Endodermal cell (in vitro differentiated cells): ENCODE measurements around the gene ARHGAP1. TPM values are rescaled to one million over a fixed set of nuclear protein-coding genes. Genes with fewer than 3 reads are reported as not detected.

Source experiments
- DNase-seq: peaks from one replicate; pipeline ENCODE4 v3.0.0-alpha.2; 2017
- H3K27ac ChIP-seq: 2 replicates; pipeline ENCODE4 v1.5.1; 2013; ENCODE audit warnings: mild to moderate bottlenecking, low read depth, low read length, moderate library complexity
- H3K27me3 ChIP-seq: 2 replicates; pipeline ENCODE4 v1.6.1; 2013; ENCODE audit warnings: mild to moderate bottlenecking, low read length, moderate library complexity; ENCODE audit not compliant: insufficient read depth, control insufficient read depth, poor library complexity, severe bottlenecking
- H3K36me3 ChIP-seq: 2 replicates; pipeline ENCODE4 v1.7.0; 2013; ENCODE audit warnings: mild to moderate bottlenecking, low read length, moderate library complexity; ENCODE audit not compliant: control insufficient read depth, insufficient read depth
- H3K4me1 ChIP-seq: one replicate; pipeline ENCODE4 v1.7.0; 2013; ENCODE audit warnings: low read length; ENCODE audit not compliant: control insufficient read depth, insufficient read depth
- H3K4me3 ChIP-seq: 2 replicates; pipeline ENCODE4 v1.5.1; 2013; ENCODE audit warnings: mild to moderate bottlenecking, low read length, moderate library complexity
- H3K9ac ChIP-seq: 2 replicates; pipeline ENCODE4 v1.6.1; 2013; ENCODE audit warnings: mild to moderate bottlenecking, low read length, moderate library complexity; ENCODE audit not compliant: poor library complexity, severe bottlenecking; ENCODE audit errors: extremely low read depth
- H3K9me3 ChIP-seq: 2 replicates; pipeline ENCODE4 v1.6.1; 2013; ENCODE audit warnings: mild to moderate bottlenecking, low read length, moderate library complexity; ENCODE audit not compliant: control insufficient read depth
- H3K27ac Mint-ChIP-seq: 2 replicates; pipeline ENCODE4 v1.8.0; 2020; ENCODE audit warnings: mixed read lengths
- H3K27me3 Mint-ChIP-seq: 2 replicates; pipeline ENCODE4 v1.8.0; 2021; ENCODE audit warnings: mild to moderate bottlenecking, mixed read lengths; ENCODE audit not compliant: insufficient read depth
- H3K36me3 Mint-ChIP-seq: 2 replicates; pipeline ENCODE4 v1.8.0; 2020; ENCODE audit warnings: low read depth, mixed read lengths
- H3K4me1 Mint-ChIP-seq: 2 replicates; pipeline ENCODE4 v1.8.0; 2020; ENCODE audit warnings: mixed read lengths
- H3K4me3 Mint-ChIP-seq: 2 replicates; pipeline ENCODE4 v1.8.0; 2020; ENCODE audit warnings: mild to moderate bottlenecking, moderate library complexity, mixed read lengths
- H3K9me3 Mint-ChIP-seq: 2 replicates; pipeline ENCODE4 v1.8.0; 2020; ENCODE audit warnings: mild to moderate bottlenecking, mixed read lengths
- WGBS, 2 experiments: methylation state at CpG; one replicate each; pipeline versions ENCODE4 v1.1.5 to v1.1.7; 2013; ENCODE audit warnings: missing lambda C conversion rate in 2 of 2, mixed read lengths in 1 of 2; ENCODE audit not compliant: insufficient coverage in 1 of 2, insufficient read length in 1 of 2; 5-methylcytosine and 5-hydroxymethylcytosine counted together
- total RNA-seq, 2 donors: library from RNA; stranded (reverse); fragmentation: NEBNext Ultra II Directional in 1 of 2; extraction: Animal tissue kit (Norgen Biotek cat#: 25700) in 1 of 2; gene quantifications; 2 replicates in 1 of 2; 3 replicates in 1 of 2; pipeline ENCODE4 v1.2.1, GENCODE V29; 2021
- TF ChIP-seq, protein P1 (sequence below): fragments of 200-600 bp; sonication (generic); conservative IDR thresholded peaks from 2 replicates; pipeline ENCODE4 v1.5.0; 2021; ENCODE audit warnings: antibody characterized with exemption, mild to moderate bottlenecking

The ARHGAP1 gene
- total RNA-seq, 2 donors from 2014 or later = 53.4 to 56.6 TPM

DNA sequence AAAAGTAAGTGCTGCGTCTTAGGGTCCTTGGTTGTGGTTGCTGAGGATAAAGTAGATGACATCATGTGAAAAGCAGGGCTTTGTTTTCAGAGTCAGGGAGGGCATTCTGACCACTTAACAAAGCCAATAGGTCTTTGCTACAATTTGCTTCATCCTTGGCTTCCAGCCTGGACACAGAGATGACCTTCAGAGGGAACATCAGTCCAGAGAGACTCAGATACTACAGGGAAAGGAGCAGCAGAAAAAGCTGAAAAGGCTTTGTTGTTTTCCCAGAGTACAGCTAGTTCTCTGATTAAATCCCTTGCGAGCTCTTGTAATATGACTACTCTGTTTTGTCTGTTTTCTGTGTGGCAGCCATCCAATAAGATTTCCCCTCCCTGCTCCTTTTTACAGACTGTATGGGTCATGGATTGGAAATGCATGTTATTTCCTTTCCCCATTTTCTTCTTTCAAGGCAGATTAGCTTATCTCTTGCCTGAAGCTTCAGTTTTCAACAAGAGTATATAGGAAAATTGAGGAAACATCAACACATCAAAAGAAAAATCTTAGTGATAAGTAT lies 51.2 kb downstream of the ARHGAP1 start:
- H3K4me1 ChIP-seq = no peaks in the 10 kb centered on the region
- Mint-ChIP-seq H3K27ac (peak overlapping the region; percentile 14), H3K9me3 (no peaks in the 10 kb centered on the region), H3K36me3 (peaks cover 67% of the 10 kb centered on the region), H3K4me3 (no peak overlapping the region), H3K4me1 (no peaks in the 10 kb centered on the region), H3K27me3 (no peaks in the 10 kb centered on the region)
- TF ChIP-seq, protein P1, sequence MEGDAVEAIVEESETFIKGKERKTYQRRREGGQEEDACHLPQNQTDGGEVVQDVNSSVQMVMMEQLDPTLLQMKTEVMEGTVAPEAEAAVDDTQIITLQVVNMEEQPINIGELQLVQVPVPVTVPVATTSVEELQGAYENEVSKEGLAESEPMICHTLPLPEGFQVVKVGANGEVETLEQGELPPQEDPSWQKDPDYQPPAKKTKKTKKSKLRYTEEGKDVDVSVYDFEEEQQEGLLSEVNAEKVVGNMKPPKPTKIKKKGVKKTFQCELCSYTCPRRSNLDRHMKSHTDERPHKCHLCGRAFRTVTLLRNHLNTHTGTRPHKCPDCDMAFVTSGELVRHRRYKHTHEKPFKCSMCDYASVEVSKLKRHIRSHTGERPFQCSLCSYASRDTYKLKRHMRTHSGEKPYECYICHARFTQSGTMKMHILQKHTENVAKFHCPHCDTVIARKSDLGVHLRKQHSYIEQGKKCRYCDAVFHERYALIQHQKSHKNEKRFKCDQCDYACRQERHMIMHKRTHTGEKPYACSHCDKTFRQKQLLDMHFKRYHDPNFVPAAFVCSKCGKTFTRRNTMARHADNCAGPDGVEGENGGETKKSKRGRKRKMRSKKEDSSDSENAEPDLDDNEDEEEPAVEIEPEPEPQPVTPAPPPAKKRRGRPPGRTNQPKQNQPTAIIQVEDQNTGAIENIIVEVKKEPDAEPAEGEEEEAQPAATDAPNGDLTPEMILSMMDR = no peak
- H3K27ac ChIP-seq = peak overlapping the region; percentile 45
- H3K9ac ChIP-seq = no peak overlapping the region
- H3K9me3 ChIP-seq = no peaks in the 10 kb centered on the region
- no peak for DNase-seq
- WGBS, 2 experiments = 93 to 98% methylated on average over 2 of the region's 2 CpGs
- H3K36me3 ChIP-seq = peaks cover 80% of the 10 kb centered on the region
- no peak overlapping the region for H3K4me3 ChIP-seq
- H3K27me3 ChIP-seq = no peaks in the 10 kb centered on the region

DNA sequence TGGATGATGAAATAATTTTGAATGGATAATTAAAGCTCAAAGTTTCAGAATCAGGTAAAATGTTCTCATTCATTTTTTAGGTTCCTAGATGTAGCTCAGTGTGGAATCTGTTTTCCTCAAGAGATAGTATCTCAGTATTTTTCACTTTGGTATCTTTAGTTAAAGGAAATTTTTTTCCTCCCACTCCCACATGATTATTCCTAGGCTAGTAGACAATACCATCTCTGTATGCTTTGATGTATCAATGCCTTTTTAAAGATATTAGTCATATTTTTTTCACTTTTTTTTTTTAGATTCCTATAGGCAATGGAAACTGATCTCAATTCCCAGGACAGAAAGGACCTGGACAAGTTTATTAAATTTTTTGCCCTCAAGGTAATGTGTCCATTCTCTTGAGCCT lies 56.4 kb downstream of the ARHGAP1 start:
- H3K4me1 ChIP-seq = no peaks in the 10 kb centered on the region
- H3K4me3 ChIP-seq = no peak overlapping the region
- H3K27me3 Mint-ChIP-seq = no peaks in the 10 kb centered on the region
- H3K36me3 Mint-ChIP-seq = peaks cover 69% of the 10 kb centered on the region
- no peak overlapping the region for H3K4me3 Mint-ChIP-seq
- H3K27ac ChIP-seq = no peak overlapping the region
- H3K27ac Mint-ChIP-seq = no peak overlapping the region
- H3K4me1 Mint-ChIP-seq = no peaks in the 10 kb centered on the region
- H3K36me3 ChIP-seq = peaks cover 68% of the 10 kb centered on the region
- peaks cover 11% of the 10 kb centered on the region for H3K9me3 Mint-ChIP-seq
- H3K27me3 ChIP-seq = no peaks in the 10 kb centered on the region
- H3K9me3 ChIP-seq = peaks cover 25% of the 10 kb centered on the region
- no peak overlapping the region for H3K9ac ChIP-seq
- TF ChIP-seq, protein P1 = no peak
- DNase-seq = no peak

DNA sequence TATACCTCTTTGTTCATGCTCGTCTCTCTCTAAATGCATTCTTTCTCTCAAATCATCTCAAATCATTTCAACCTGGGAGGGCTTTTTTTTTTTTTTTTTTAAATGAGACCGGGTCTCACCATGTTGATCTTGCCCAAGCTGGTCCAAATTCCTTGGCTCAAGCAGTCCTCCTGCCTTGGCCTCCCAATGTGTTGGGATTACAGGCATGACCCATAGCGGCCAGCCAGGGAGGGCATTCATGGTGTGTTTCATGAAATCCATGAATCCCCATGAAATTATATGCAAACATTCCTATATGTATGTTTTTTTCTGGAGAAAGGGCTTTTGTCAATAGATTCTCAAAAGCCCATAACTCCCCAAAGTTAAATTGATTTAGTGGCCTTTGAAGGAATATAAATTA lies 56.9 kb downstream of the ARHGAP1 start:
- Histone ChIP-seq H3K4me1 (no peaks in the 10 kb centered on the region), H3K9me3 (peaks cover 28% of the 10 kb centered on the region), H3K27ac (no peak overlapping the region), H3K4me3 (no peak overlapping the region), H3K27me3 (no peaks in the 10 kb centered on the region), H3K9ac (no peak overlapping the region), H3K36me3 (peaks cover 70% of the 10 kb centered on the region)
- Mint-ChIP-seq H3K36me3 (peaks cover 71% of the 10 kb centered on the region), H3K27ac (no peak overlapping the region), H3K27me3 (no peaks in the 10 kb centered on the region), H3K4me3 (no peak overlapping the region), H3K9me3 (peaks cover 11% of the 10 kb centered on the region), H3K4me1 (no peaks in the 10 kb centered on the region)
- no peak for DNase-seq
- WGBS, 2 experiments = 98 to 100% methylated on average over 1 to 3 of the region's 3 CpGs
- TF ChIP-seq, protein P1 = no peak
